ENCODE measurements around the gene METTL9.
"Not testable (repeated sequence)": the region's sequence is repeated elsewhere in the genome, so short reads cannot be mapped to it uniquely, and the experiment has no call there.

Gene METTL9

DNA sequence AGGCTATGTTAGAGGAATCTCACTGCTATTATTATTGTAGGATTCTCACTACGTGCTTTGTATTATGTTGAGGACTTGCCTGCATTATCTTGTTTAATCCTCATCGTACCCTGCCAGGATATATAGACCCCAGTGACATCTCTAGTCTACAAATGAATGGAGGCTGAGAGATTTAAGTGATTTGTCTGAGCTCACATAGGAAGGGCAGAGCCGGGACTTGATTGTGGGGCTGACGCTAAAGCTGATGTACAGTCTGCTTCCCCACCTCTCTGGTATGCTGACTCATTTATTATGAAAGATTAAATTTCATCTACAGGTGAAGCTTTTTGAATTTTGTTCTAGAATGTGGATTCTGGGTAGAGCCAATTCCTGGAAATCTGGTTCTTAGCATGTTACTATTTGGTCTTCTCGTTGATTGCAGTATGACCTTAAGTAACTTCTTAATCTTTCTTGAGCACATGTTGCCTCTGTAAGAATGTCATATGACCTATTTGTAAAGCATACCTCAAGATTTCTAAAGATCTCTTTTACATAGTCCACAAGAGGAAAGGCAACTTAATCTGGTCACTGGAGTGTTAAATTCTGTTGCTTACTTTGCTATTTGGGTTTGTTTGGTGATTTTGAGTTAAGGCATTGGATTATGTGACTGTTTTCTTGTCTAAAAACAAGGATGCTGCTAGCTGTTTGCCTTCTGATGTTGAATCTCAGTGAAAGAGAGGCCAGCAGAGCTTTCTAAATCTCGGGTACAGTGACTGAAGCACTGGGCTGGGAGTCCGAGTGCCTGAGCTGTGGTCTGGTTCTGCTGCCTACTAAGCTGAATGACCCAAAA, 12.4 kb downstream of the METTL9 start:
- no peak for FAIRE-seq

DNA sequence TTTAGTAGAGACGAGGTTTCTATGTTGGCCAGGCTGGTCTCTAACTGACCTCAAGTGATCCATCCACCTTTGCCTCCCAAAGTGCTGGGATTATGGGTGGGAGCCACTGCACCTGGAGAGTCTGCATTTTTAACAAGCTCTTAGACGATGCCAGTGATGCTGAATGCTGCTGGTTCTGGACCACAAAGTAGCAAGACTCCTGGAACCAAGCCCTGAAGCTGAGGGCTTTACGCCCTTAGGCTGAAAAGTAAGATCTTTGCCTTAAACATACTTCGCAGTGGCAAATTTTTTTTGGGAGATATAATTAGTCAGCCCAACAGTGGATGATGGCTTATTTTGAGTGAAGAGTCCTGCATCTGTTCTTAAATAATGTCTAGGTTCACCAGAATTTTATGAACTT, 14.0 kb downstream of the METTL9 start:
- FAIRE-seq: no peak

DNA sequence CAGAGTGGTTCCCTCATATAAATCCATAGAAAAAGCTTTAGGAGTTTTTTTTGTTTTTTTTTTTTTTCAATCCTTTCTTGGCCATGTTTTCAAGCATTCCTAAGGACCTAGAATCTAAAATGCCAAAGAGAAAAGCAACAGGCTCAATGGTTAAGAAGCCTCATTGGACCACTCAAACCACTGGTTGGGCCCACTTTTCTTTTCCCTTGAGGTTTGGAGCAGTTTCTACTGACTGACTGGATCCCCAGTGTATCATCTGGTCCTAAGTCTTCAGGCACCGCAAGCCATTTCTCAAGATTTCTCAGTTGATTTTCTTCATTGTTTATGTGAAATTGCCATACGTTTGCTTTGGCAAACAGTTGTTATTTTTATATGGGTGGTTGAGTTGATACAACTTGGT, 14.4 kb downstream of the METTL9 start:
- no peak for FAIRE-seq

DNA sequence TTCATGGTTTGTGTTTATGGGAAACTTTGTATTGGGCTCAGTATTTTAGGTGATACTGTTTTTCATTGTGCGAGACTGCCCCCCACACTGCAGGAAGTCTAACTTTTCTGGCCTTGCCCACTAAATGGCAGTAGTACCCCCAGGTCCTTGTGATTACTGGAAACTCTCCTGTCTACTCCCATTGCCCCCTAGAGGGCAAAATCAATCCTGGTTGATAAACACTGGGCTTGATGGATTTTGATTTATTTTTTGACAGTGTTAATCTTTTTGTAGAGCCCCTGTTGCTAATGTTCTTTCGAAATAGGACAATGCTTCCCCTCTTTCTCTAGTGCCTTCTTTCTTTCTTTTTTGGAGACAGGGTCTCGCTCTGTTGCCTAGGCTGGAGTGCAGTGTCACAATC, 15.5 kb downstream of the METTL9 start:
- FAIRE-seq: no peak

DNA sequence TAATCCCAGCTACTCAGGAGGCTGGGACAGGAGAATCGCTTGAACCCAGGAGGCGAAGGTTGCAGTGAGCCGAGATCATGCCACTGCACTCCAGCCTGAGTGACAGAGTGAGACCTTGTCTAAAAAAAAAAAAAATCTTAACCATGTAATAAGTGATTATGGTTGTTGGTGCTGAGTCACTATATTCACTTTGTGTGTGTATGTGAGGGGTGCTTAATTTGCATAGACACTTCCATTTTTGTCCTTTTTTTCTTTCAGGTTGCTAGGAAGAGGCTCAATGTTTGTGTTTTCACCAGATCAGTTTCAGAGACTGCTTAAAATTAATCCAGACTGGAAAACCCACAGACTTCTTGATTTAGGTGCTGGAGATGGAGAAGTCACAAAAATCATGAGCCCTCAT, 18.2 kb downstream of the METTL9 start:
- no peak for FAIRE-seq

DNA sequence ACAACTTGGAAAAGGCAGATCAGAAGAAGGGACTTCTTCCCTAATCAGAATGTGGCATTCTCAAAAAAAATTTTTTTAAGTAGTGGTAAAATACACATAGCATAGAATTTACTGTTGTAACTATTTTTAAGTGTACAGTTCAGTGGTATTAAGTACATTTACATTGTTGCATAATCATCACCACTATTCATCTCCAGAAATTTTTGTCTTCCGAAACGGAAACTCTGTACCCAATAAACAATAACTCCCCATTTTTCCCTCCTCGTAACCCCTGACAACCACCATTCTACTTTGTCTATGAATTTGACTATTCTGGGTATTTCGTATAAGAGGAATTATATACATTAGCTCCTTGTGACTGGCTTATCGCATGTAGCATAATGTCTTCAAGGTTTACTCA, 18.9 kb downstream of the METTL9 start:
- FAIRE-seq: no peak

DNA sequence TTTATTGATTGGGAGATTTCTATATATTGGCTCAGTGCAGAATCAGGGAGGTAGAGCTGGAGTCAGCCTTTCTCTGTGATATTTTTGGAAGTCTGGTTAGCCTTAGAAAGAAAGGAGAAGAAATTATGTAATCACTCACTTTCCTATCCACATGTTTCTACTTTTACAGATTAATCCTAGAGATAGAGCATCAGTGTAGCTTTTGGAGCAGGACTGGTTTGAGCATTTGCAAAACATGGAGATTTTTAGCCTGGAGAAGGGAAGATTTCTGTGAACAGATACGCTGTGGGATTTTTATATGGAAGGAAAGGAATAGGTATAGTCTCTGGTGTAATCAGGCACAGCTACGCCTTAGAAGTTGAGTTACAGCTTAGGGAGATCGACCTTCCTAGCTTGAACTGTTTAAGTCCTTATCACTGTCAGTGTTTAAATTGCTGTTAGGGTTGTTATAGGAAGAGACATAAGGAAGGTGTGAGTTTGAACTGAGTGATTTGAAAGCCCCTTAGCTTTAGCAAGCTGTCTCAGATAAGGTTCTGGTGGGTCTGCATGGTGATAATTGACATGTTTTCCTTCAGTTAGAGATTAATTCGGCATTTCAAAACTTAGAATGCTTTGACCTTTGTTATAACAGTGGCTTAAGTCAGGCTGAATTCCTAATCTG, 20.5 kb downstream of the METTL9 start:
- no peak for FAIRE-seq

DNA sequence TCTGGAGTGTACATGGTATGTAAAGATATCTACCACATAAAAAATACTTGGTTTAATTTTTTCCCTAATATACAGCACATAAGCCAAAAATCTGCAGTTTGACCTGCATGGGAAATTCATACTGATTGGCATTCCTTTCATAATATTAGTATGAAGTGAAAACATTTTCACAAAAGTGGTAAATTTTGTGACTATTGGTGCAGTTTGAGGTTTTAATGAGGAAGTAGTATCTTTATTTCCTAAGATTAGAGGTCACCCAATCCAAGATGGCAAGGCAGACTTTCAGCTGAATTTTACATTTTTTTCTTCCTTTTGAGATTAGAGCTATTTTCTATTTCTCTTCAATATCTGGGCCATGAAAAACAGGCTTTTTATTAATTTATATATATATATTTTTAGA, 21.2 kb downstream of the METTL9 start:
- FAIRE-seq: no peak

DNA sequence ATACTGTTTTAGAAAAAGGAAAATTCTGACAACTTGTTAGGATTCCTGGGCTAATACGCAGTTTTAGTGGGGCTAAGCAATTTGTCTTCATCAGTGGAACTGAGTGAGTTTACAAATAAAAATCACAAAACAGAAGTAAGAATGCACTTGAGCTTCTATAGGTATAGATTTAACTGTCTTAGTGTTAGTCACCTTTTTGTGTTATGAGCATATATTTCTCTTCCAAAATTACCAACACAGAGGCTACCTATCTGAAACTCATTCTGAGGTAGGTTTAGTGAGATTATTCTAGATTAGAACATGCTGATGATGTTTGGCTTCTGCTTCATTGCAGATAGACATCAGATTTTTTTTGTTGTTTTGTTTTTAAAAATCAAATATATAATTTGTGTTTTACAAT, 23.2 kb downstream of the METTL9 start:
- no peak for FAIRE-seq

DNA sequence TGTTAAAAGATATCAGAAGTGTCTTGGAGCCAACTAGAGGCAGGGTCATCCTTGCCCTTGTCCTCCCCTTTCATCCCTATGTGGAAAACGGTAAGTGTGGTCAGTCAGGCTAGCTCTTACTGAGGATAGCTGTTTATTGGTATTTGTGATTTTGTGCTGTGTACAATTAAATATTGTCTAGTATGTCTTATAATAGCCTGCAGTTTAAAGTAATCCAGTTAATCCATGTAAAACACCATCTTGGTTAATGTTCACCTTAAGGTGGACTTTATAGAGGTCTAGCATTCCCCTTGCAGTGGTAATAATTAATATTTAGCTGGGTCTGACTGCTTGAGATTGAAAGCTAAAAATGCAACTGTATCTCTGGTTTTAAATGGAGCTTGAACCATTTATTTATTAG, 25.6 kb downstream of the METTL9 start:
- no peak for FAIRE-seq

DNA sequence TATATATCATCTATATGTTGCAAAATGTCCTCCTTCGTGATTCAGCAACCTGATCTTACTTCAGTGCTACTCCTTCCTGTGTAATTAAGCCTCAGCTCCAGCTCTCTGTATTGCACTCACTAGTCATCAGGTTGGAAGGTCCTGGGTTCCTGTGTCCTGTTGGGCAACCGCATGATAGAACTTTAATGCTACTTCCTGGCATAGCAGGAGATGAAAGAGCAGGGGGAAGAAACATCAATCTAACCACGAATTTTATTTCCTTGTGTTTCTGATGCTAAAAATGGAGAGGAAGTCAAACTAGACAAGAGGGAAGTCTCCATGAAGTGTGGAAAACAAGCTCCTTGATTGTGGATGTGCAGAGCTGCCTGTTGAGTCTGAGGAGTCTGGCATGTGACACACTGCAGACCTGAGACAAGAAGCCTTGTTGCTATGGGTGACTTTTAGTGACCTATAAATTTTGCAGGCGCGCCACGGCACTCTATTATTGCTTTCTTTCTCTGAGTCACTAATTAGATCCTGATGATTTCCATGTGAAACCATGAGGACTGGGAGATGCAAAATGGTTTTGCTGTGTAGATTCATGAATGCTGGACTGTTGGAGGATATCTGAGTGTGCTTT, 27.4 kb downstream of the METTL9 start:
- FAIRE-seq: no peak

DNA sequence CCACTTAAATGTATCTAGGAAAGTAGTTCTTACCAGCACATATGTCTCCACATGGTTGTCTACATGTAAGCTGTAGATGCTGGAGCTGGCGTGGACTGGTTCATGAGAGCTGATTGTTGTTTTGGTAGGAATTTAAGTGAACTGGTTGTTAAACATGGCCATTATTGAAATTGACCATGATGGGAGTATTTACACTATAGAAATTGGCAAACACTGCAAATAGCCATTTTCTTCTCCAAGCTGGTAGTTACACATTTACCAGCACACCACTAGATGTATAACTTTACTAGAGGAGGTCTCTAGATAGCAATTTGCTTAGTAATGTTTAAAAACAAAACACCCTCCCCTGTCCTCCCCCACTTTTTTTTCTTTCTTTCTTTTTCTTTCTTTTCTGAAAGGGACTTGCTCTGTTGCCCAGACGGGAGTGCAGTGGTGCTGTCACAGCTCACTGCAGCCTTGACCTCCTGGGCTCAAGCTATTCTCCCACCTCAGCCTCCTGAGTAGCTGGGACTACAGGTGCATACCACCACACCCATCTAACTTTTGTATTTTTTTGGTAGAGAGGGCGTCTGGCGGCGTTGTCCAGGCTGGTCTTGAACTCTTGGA, 28.8 kb downstream of the METTL9 start:
- no peak for FAIRE-seq

DNA sequence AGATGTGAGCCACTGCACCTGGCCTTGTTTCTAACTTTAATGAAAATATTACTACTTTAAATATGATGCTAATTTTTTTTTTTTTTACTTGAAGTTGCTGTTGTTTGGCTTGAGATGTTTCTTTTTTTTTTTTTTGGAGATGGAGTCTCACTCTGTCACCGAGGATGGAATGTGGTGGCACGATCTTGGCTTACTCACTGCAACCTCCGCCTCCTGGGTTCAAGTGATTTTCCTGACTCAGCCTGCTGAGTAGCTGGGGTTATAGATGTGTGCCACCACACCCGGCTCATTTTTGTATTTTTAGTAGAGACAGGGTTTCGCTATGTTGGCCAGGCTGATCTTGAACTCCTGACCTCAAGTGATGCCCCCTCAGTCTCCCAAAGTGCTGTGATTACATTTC, 29.4 kb downstream of the METTL9 start:
- FAIRE-seq: no peak

DNA sequence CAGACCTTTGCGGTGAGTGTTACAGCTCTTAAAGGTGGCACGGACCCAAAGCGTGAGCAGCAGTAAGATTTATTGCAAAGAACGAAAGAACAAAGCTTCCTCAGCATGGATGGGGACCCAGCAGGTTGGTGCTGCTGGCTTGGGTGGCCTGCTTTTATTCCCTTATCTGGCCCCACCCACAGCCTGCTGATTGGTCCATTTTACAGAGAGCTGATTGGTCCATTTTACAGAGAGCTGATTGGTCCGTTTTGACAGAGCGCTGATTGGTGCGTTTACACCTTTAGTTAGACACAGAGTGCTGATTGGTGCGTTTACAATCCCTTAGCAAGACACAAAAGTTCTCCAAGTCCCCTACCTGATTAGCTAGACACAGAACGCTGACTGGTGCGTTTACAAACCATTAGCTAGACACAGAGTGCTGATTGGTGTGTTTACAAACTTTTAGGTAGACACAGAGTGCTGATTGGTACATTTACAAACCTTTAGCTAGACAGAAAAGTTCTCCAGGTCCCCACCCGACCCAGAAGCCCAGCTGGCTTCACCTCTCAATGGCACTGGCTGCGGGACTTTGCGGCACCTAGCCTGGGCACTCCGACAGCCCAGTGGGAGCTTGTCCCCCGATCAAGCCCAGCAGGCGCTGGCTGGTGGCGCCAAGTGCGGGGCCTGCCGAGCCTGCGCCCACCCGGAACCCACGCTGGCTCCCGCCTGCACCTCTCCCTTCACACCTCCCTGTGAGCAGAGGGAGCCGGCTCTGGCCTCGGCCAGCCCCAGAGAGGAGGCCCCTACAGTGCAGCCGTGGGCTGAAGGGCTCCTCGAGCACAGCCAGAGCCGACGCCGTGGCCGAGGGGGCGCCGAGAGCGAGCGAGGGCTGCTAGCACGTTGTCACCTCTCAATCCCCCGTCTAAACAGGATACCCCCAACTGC, 30.5 kb downstream of the METTL9 start:
- FAIRE-seq: not testable (repeated sequence)

DNA sequence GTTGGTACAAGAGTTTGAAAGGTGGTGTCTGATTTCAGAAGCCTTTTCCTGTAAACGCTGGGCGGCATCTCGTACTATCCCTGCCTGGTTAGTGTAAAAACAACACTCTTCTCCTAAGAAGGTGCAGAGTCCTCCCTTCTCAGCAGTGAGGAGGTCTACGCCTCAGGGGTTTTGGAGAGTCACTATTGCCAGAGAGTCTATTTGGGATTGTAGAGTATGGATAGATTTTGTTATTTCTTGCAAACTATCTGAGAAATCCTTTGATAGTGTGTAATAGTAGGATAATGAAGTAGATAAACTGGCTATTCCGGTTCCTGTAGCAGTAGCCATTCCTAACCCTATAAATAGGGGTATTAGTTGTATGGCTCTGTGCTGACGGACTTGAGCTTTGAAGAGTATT, 31.5 kb downstream of the METTL9 start:
- FAIRE-seq: not testable (repeated sequence)

DNA sequence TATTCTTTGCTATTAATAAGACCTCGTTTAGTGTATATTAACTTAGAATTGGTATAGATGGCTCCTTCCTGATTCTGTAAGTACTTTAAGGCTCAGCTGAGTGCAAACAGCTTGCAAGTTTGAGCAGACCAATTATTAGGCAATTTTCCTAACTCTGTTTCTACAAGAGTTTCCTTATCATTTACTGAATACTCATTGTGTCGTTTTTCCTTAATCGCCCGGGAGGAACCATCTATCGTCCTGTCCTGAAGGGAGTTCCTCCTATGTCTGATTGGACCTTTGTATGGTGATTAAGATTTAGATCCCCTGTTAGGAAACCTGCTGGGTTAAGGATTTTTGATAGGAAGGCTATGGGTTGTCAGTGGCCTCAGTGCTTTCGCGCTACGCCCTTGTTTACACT, 32.0 kb downstream of the METTL9 start:
- not testable (repeated sequence) for FAIRE-seq

DNA sequence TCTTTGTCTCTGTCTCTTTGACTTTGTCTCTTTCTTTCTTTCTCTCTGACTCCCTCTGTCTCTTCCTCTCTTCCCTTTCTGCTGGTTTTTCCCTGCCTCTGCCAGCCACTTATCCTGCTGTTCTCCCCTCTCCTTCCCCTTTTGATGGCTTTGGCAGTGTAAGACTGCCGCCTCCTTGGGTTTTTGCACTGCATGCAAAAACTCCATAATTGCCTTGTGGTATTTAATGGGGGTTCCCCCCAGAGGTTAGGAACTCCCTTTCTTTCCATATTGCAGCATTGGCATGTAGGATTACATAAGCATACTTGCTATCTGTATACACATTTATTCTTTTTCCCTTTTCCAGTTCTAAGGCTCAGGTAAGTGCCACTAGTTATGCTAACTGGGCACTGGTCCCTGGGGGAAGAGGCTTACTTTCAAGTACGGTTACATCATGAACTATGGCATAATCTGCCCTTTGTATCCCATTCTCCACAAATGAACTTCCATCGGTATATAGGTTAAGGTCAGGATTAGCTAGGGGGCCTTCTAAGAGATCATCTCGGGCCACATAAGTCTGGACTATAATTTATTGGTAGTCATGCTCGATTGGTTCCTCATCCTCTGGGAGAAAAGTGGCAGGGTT, 32.7 kb downstream of the METTL9 start:
- FAIRE-seq: not testable (repeated sequence)

DNA sequence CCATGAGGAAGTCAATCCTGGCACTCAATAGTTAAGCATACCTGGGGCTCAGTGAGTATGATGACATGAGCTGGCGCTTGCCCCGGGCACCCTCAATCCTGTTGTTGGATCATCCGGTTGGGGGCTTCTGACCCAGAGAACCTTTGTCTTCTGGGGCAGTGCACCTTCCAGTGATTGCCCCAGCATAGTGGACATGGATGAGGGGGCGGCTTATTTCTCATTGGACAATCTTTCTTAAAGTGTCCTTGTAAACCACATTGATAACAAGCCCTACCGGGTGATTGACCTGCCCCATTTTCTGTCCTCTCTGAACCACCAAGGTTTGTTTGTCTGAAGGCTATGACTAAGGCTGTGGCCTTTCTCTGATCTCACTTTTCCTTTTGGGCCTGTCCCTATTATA, 34.8 kb downstream of the METTL9 start:
- FAIRE-seq: no peak

DNA sequence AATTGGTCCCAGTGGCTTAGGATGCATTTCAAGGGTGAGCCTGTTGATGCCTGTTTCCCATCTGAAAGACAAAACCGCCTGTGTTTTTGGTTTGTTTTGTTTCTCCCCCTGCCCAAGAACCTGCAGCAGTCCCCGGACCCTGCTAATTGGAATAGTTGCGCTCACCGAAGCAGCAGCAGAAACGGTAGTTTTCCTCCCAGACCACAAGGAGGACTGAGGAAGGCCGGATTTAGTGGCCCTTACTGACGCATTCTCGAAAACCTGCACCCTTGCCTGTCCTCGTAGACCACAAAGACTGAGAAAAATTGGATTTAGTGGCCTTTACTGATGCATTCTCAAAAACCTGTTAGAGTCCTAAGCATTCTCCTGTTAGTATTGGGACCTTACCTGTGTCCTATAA, 36.3 kb downstream of the METTL9 start:
- FAIRE-seq: not testable (repeated sequence)

DNA sequence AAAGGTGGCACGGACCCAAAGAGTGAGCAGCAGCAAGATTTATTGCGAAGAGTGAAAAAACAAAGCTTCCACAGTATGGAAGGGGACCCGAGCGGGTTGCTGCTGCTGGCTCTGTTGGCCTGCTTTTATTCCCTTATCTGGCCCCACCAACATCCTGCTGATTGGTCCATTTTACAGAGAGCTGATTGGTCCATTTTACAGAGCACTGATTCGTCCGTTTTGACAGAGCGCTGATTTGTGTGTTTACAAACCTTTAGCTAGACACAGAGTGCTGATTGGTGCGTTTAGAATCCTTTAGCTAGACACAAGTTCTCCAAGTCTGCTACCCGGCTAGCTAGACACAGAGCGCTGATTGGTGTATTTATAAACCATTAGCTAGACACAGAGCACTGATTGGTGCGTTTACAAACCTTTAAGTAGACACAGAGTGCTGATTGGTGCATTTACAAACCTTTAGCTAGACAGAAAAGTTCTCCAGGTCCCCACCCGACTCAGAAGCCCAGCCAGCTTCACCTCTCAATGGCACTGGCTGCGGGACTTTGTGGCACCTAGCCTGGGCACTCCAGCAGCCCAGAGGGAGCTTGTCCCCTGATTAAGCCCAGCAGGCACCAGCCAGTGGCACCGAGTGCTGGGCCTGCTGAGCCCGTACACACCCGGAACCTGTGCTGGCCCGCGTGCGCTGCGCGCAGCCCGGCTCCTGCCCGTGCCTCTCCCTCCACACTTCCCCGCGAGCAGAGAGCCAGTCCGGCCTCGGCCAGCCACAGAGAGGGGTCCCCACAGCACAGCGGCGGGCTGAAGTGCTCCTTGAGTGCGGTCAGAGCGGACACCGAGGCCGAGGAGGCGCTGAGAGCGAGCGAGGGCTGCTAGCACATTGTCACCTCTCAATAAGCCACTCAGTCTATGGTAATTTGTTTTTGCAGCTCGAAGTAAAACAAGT, 37.9 kb downstream of the METTL9 start:
- FAIRE-seq: no peak

DNA sequence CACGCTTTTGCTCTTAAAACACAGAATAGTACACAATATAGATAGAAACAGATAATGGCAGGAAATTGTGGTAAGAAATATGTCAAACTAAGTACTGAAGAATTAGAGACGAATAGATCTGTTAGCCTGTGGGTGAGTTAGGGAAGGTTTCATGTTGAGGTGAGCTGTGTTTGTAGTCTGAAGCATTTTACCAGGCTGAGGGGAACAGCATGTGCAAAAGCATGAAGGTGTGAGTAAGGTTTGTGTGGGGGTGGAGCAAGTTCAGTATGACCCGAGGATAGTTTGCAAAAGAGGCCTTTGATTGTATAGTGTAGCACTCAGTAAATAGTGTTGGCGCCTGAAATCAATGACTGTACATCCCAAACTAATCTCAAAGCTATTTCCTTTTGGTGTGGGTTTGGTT, 39.2 kb downstream of the METTL9 start:
- FAIRE-seq: no peak
